SIG-M5 (cell line): ENCODE data around the gene ZBTB20.

Source experiments
- DNase-seq: peaks from one replicate; lab custom pipeline; 2025; lab: John Stamatoyannopoulos, UW

Gene ZBTB20

DNA sequence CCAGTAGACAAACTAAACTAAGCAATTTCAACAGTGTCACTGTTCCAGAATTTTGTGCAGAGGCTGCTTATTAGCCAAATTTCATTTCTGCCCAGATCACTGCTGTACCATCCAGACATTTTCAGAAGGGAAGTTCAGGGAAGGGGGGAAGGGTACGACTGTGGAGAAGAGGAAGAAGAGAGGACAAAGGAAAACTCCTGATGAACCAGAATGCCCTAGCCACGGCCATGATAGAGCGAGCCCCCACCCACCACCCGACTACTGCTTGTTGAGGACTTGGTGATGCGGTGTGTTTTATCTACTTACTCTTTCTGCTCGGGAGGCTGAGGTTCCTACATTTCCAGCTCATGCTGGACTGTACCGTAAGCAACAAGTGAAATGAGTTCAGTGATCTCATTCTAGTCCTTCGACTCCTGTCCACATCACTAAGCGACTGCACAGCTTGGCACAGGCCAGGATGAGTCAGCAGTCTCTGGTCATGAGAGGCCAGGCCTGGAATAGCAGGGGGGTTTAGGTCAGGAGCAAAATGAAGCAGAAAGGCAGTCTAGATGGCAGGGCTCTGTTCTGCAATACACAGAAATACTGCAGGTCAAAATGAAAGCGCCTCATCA is 522.4 kb downstream of the ZBTB20 start:
- DNase-seq = no peak

DNA sequence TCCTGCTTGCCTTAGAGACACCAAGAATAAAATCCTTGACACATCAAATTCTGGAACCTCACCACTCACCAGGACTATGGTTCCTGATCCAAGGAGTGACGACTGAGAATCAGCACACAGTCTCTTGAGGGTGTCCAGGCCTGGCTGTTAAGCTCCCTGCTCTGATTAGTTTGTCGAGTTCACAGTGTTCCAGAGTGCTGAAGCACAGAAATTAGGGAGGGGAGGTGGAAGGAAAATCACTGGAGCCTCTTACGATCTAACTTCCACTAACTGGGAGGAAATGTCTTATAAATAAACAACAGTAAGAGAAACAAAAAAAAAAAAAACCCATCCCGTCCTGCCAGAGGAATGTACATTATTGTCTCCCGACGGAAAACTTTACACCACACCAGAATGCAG is 523.0 kb downstream of the ZBTB20 start:
- no peak for DNase-seq

DNA sequence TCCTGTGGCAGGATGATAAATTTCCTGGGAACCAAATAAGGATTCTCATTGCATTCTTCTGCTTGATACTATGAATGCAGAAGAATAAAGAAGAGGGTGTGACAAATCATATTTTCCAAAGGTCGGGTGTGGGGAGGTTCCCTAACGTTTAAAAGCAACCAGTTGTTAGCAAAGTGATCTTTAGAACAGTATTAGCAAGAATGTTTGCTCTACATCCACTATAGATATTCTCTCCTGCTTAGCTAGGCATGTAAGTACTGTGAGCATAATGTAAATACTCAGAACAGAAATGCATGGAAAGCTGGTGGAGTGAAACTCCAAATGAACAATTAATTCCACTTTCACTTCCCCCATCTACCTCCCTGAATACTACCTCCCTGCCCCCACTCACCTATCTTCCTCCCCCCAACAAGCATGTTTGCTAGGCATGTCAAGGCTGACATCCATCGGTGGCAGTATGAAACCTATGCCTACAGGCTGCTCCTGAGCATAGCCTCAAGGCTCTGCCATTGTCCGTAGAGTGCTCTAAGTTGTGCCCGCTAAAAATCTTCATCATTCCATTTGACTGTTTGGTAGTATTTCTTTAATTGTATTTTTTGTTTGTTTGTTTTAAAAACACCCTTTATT is 523.6 kb downstream of the ZBTB20 start:
- DNase-seq = no peak

DNA sequence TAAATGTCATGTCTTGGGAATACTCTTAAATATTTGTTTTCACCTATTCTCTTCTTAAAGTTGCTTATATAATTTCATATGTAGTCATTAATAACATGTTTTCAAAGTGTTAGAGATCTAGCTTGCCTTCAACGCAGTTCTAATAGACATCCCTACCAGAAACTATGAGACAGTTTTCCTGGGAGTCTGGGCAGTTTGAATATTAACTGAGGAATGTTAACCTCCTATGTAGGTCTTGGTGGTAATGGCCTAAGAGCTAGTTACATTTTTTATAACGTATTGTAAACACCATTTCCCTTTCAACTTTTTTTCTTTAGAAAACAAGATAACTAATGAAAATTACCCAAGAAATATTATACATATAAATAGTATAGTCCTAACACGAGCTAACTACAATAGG is 525.1 kb downstream of the ZBTB20 start:
- no peak for DNase-seq

DNA sequence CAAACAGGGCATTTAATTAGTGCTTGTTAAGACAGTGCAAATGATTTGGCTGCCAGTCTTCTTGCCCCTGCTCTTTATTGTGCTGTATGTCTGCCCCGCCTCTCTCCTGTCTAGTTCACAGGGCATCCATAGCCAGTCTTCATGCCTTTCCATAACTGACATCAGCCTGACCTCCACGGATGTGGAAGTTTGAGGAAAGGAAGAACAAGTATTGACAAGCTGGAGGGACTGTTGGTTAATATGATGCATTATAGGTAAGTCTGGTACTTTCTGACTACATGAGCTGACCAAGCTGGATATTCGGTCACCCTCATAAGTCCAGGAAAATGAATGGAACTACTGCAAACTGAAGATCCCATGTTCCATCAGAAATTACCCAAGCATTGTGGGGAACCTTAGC is 527.3 kb downstream of the ZBTB20 start:
- DNase-seq = no peak

DNA sequence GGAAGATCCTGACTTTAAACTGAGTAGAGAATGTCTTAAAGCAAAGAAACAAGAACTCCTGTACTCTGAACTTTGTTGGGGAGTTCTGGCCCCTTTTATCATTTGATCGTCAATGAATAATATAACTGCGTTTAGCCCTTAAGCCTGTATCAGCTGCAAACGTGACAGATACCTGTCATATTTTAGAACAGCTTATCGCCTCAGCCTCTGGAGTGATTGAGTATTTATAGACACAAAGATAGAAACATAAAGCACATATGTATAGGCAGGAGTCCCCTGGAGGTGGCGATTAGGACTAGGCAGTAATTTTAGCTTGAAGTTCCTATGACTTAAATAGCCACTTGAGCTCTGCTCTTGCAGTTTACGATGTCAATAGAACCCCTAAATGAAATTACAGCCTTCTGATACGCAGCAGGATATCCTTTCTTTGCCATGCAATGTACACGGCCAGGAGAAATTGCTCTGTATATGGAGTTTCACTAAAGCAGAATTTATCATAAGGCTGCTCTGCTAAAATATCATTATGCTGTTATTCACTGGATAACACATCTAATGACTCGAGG is 531.5 kb downstream of the ZBTB20 start:
- no peak for DNase-seq

DNA sequence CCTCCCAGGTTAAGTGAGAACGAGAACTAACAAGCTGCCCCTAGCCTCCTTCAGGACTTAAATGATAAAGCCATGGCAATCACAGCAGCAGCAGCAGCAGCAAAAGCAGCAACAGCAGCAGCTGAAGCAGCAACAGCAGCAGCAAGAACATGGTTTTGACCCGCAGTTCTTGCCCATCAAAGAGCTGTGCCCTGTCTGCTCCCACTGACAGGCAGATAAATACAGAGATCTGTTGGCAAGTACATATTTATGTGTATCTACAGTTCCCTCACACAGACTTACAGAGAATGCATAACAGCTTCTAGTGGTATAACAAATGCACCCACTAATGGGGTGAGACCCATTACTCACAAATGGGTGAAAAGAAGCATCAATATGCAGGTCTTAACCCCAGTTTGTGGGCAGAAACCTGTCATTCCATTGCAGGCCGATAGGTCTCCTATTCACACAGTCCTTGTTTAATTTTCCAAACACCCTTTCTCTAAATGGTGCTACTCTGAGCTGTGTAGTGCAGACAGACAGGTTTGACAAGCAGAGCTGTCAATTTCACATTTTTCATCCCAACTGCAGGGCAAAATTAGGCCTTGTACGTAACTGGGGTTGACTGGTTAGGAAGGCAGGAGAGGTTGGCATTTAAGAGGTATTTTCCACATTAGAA is 537.0 kb downstream of the ZBTB20 start:
- DNase-seq = no peak

DNA sequence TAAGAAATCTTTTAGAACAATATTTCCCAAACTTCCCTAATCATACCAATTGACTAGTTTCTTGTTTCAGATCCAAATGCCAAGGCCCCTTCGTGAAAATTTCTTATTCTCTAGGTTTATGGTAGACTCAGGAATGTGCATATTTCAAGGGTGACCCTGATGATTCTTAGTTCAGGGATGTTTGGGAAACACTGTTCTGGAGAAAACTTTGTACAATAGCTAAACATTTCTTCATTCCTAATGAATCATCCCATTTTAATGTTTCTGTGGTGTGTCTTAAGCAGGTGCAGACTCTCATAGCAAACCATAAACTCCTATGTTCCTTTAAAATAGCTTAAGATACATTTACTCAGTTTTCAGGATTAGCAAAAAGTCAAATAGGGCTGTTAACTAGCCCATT is 538.8 kb downstream of the ZBTB20 start:
- no peak for DNase-seq

DNA sequence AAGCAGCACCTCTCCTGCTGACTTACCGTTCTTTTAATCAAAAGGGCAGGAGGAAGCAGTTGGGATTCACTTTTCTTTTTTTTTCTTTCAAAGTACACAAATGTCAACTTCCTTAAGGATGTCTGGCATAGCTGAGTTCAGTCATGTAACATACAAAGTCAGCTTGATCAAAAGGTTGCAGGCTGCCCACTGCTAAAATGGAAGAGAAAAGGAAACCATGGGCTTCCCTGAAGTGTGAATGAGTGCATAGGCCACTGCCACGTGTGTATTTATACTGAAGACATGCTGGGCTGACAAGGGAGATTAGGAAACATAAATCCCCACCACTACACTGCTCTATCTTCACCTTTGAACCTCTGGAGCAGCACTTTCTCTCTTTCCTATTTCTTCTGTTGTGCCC is 540.8 kb downstream of the ZBTB20 start:
- no peak for DNase-seq

DNA sequence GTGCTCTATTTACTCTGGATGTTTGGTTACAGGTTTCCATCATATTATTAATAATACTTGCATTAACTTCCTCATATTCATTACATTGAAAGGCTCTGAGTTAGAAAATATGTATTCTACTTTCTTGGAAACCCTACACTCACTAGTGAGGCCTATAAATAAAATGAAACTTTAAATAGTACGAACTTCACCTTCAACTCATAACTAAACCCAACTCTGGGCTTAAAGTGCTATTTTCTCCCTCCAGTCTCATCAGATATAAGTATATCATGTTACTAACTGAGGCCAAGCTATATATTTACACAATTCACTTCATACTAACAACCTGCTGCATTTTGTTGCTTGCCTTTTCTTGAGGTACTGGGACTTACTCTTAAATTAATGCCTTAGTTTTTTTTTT is 546.5 kb downstream of the ZBTB20 start:
- DNase-seq = no peak

DNA sequence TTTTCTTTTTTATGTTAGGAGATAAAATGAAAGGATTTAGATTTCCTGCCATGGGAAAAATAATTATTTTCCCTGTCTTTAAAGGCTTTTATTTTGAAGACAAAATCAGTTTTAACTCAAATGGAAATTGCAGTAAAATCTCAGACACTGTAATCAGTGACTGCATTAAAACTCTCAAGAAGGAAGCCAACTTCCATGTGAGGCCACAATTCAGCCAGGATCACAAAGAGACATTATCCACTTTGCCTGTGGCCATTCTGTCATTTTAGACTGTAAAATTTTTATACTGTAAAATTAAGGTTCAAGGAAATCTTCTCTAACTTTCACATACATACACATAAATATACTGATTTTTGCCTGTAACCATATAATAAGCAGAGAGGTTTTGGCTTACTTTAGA is 549.2 kb downstream of the ZBTB20 start:
- no peak for DNase-seq

DNA sequence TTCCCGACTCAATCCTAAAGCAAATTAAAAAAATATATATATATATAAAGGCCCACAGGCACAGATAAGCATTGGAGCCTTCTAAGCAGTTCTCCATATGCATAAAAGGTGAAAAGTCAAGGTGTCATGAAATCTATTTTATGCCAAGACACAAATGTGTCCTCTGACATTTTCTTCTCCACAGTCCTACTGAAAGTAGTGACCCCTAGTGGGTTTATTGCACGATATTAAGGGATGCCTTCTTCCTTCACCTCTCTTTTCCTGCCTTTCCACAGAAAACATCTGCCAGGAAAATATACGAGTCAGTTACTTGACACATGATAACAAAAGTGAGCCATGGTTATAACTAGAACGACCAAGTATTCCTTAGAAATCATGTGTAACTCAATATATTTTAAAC is 550.1 kb downstream of the ZBTB20 start:
- DNase-seq = no peak

DNA sequence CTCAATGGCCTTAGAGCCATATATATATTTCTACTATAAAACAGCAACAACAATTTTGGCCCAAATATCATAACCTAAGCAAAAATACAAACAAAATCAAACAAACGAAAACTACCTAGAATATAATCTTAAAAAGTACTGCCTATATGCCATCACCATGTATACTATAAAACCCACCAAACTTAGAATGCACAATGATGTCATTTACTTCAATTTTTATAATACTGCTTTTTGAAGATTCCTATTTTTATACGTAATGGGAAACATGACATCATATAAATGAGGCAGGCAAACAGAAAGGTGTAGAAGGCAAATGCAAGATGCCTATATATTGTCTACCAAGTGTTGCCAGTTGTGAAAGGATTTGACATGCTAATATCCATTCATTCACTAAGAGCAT is 550.9 kb downstream of the ZBTB20 start:
- no peak for DNase-seq

DNA sequence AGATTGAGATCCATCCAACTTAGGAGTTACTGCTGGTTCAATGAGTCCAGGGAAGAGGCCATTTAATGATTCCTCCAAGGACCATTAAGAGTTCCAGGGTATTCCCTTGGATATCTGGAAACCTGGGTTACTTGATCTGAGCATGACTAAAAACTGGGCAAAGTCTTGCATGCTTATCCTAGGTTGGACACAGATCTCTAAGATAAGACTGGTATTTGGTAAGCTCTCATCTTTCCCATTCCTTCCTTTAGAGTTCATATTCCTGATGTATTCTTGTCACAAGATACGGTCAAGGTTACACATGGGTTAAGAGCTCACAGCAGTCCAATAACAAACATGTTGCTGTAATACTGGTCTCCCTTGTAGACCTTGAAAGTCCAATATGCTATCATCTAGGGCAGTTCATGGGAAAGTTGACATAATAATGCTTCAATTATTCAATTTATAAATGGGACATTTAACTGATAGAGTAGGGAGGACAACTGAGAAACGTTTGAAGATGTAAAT is 551.5 kb downstream of the ZBTB20 start:
- DNase-seq = no peak

DNA sequence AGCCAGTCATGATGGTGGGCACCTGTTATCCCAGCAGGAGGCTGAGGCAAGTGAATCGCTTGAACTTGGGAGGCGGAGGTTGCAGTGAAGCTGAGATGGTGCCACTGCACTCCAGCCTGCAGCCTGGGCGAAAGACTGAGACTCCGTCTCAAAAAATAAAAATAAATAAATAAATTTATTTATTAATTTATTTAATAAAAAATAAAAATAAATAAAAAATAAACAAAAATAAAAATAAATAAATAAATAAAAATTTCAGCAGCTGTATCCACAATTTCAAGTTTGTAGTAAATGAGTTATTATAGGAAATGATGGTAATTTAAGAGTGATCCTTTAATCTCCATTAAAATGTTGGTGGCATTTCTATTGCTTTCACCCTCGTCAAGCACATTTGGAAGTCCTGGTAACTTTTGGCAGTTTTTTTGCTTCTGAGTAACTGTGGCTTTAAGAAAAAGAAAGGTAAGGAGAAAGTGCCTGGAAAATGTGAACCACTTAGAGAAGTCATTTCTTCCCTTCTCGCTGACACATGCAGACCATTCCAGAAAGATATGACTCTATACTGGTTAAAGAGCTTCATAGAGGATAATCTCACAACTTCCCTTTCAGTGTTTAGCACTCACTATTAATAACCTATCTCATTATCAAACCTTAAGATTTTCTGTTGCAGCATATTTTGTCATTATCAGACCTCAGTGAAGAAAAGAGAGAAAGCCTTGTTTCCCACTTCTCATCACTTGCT is 556.6 kb downstream of the ZBTB20 start:
- DNase-seq = no peak

DNA sequence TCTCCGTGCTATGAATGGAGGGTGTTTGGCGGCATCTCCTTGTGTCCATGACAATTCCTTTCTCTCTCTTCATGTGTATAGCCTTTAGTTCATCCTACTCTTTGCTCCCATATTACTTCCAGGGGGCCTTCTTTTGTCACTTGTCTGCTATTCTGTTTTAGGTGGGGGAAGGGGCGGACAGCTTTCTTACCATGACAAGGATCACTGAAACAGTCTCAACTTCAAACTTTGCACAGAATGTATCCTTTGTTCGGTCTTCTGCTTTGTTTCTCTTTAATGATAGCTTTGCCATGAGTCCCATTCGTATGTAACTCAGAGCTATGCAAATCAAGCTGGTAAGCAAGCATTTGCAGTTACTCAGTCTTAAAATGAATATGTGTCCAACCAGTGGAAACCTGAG is 559.1 kb downstream of the ZBTB20 start:
- no peak for DNase-seq

DNA sequence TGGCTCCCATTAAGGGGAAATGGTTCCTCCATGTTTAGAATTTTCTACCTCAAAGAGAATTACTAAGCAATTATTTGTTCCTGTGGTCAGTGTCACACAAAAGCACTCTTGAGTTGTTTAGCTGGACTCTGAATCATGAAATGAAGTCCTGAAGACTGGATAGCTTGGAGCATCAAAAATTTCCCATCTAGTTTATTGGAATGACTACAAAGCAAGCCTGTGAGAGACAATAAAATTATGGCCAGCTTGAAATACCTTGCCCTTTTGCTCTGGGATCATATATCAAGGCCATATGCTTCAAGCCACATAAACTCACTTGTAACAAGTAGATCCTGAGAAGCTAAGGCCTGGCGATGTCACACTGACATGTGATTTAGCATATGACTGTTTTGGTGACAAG is 561.0 kb downstream of the ZBTB20 start:
- DNase-seq = no peak

DNA sequence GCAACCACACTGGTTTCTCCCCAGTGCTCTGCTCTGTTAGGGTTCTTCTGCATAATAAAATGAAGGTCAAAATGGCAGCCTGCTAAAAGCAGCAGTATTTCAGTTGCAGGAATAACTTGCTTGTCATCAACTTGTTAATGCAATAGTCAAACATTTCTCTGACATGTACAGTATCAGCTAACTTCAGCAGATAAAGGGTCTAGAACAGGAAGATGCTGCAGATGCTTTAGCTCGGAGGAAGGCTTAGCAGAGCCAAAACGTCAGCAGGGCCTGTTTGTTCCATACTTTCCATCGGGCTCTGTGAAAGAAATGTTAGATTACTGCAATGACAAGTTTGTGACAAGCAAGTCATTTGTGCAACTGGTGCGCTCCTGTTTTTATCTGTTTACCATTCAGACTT is 561.4 kb downstream of the ZBTB20 start:
- no peak for DNase-seq

DNA sequence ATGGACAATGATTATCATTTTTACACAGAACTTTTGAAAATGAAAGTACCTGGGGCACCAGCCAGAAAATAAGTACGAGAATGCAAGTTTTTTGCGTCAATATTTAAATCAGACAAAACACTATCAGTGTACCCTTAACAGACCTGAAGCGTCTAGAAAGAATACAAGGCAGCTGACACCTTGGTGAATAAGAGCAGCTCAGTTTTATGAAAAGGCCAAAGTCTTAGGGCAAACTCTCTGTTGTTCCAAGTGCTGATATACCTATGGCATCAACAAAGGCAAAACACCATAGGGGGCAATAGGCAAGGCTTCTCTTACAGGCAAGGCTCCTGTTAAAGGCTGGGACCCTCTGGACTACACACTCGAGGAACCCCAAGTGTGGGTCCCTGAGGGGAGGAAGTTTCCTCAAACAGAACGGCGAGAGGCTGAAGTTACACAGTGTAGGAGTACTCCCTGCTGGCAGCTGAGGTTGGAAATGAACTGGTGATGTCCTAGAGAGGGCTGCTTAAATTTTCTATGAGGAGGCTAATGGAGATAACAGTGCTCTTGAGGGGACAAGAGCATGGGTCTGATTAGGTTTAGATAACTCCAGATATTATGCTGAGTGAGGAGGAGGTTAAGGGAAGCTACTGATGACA is 562.2 kb downstream of the ZBTB20 start:
- DNase-seq = no peak

DNA sequence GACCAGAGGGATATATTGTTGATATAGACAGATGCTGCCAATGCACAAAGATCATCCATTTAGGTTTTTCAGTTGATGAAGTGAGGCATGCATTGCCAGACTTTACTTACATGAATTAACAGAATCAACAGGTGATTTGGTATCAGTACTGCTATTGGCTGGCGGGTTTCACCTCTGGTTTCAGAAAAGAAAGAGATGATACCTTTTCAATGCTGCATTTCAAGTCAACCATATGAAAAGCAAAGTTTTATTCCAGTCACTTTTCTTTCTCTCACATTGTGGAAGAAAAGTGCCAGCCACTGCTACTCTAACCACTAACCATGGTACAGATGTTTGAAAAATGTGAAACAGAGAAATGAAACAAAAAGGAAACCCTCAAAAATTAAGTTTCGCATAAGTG is 564.2 kb downstream of the ZBTB20 start:
- DNase-seq = no peak

DNA sequence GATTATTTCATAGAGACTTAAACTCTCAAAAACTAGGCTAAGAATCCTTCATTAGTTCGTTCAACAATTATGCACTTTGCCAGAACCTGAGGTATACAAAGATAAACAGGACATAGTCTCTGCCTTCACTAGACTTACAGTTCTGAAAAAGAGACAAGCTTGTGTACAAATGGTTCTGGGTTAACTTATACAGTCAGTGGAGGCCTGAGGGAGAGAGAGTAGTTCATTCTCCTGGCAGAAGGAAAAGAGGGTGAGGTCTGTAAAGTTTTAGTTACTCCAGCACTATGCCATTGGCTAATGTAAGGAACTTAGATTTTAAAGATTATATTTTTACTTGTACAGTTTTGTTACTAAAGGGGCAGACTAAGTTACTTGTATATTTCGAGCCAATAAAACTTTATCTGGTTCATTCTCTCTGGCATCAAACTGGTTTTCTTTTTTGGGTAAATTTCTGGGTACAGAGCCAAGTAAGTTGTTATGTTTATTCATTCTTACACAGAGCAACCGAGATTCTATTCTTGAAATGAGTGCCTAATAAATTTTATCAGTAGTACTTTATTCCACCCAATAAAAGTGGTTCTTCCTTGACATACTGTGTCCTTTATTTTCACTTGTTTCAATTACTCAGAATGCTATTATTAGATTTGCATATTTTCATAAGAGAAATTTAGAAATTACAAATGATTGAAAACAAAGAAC is 574.6 kb downstream of the ZBTB20 start:
- no peak for DNase-seq
